Measurements from ENCODE around the gene TRIM33. TPM values are rescaled to one million over a fixed set of nuclear protein-coding genes. Genes with fewer than 3 reads are reported as not detected.

Gene TRIM33
- total and polyA plus RNA-seq, 12 donors = 3.5 to 28.7 (median 20.0) TPM

DNA sequence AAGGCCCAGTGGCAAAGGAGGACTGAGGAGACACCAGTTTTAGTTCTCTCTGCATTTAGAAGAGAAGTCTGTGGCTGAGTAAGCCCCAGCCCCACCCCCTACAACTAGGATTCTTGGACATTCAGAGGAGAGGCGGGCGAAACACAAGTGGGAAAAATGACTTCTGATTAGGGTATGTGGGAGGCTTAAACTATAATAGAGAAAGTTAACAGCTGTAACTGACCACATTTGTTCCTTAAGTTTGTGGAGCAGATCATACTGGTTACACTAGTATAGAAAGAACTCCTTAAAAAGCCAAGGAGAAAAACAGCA, 11.2 kb upstream of the TRIM33 start:
- Histone ChIP-seq H3K9me3 (no peaks in the 10 kb centered on the region), H3K36me3 (no peaks in the 10 kb centered on the region), H3K4me3 (no peak overlapping the region), H3K27me3 (peaks cover 0 to 5% (median 0%) of the 10 kb centered on the region in 7 donors), H3K4me1 (no peaks in the 10 kb centered on the region), H3K27ac (no peak overlapping the region)
- DNase-seq (no peak), ATAC-seq (no peak)
- 34 to 59% methylated on average over 2 of the region's 2 CpGs for WGBS, 2 donors
- intact Hi-C loops (cut with DNase I) = no loop called here
- TF ChIP-seq, protein P1, sequence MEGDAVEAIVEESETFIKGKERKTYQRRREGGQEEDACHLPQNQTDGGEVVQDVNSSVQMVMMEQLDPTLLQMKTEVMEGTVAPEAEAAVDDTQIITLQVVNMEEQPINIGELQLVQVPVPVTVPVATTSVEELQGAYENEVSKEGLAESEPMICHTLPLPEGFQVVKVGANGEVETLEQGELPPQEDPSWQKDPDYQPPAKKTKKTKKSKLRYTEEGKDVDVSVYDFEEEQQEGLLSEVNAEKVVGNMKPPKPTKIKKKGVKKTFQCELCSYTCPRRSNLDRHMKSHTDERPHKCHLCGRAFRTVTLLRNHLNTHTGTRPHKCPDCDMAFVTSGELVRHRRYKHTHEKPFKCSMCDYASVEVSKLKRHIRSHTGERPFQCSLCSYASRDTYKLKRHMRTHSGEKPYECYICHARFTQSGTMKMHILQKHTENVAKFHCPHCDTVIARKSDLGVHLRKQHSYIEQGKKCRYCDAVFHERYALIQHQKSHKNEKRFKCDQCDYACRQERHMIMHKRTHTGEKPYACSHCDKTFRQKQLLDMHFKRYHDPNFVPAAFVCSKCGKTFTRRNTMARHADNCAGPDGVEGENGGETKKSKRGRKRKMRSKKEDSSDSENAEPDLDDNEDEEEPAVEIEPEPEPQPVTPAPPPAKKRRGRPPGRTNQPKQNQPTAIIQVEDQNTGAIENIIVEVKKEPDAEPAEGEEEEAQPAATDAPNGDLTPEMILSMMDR (IDR thresholded peaks at IDR 0.05) = no peak

DNA sequence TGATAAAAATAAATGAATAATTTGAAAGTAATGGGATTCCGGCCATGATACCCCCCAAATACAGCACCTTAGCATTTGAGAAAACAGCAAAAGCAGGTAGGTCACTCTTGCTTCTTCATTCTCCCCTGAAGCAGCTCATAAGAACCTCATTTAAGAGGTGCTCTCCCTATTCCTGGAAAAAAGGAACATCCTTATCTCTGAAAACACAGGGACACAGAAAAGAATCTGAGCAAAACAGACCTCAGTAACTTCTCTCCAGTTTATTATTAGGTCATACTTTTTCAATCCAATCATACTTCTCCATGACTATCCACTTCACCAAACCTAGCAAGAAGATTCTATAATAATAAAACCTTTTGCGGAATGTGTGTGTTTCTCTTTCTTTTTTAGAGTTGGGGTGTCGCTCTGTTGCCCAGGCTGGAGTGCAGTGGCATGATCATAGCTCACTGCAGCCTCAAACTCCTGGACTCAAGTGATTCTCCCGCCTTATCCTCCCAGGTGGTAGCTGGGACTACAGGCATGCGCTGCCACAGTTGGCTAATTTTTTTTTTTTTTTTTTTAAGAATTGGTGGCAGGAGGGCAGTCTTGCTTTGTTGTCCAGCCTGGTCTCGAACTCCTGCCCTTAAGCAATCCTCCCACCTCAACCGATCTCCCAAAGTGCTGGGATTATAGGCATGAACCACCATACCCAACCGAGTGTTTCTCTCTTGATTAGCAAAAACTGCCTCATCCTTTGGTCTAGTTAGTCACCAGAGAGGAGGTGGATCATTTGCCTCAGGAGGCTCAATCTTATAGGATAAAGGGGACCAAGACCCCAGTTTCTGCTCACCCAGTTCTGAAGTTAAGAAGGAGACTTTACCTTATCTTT, 10.6 kb upstream of the TRIM33 start:
- Histone ChIP-seq H3K4me1 (no peaks in the 10 kb centered on the region), H3K4me3 (no peak overlapping the region), H3K27ac (no peak overlapping the region), H3K36me3 (no peaks in the 10 kb centered on the region), H3K27me3 (peaks cover 0 to 5% (median 0%) of the 10 kb centered on the region in 7 donors), H3K9me3 (no peaks in the 10 kb centered on the region)
- 84 to 86% methylated on average over 8 of the region's 8 CpGs for WGBS, 2 donors
- ATAC-seq (no peak), DNase-seq (no peak)
- intact Hi-C loops (cut with DNase I) = no loop called here
- TF ChIP-seq, protein P1 (IDR thresholded peaks at IDR 0.05) = no peak

DNA sequence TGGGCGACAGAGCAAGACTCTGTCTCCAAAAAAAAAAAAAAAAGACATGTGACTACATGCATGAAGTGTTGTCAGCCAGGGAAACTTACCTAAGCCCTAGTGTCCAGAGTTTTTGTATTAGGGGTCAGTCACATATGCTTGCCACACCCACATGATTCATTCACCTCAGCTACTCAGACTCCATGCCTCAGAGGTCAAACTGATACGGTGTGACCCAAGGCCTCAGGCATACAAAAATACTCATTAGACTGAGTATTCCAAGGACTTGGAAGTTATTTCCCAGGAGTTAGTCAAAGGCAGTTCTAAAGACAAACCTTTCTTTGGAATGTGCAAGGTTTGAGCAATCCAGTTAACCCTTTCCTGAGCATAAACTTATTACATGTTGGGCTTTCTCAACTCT, 6.3 kb upstream of the TRIM33 start:
- ATAC-seq (no peak), DNase-seq (no peak)
- Histone ChIP-seq H3K27me3 (peaks cover 0 to 5% (median 0%) of the 10 kb centered on the region in 7 donors), H3K9me3 (no peaks in the 10 kb centered on the region), H3K27ac (no peak overlapping the region), H3K4me3 (no peak overlapping the region), H3K36me3 (no peaks in the 10 kb centered on the region), H3K4me1 (peaks cover 0 to 9% (median 7%) of the 10 kb centered on the region in 9 donors)
- 77 to 90% methylated on average over 2 of the region's 2 CpGs for WGBS, 2 donors
- intact Hi-C loops (cut with DNase I) = loop anchor here in 2 of 10 donors (5.0 to 10.0 kb wide), 2 partner anchors 50 to 67 kb away; partner anchors contain the start of gene BCAS2 (in 1 of the 2)
- TF ChIP-seq, protein P1 (IDR thresholded peaks at IDR 0.05) = no peak

DNA sequence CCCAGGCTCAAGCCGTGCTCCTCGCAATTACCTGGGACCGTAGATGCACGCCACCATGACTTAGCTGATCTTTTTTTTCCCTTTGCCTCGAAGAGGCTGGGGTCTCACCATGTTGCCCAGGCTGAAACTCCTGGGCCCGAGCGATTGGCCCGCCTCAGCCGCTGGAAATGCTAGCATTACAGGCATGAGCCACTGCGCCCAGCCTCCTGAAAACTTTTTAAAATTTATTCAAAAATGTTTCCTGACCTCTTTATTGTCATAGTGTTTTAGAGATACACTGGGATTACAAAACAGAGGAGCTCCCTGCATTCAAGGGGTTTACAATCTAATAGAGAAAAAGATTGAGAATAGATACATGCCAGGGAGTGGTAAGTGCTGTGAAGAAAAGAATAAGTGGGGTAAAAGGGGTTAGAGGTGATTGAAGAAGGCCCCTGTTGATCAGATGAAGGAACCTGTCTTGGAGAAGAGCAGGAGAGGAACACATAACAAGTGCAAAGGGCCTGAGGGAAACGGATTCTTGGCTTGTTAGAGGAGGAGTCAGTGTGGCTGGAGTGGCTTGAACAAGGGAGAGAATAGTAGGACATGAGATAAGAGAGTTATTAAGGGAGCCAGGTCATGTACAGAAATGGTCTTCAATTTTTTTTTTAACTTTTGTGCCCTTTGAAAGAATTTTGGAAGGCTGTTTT, 1.7 kb upstream of the TRIM33 start:
- ATAC-seq = no peak
- WGBS, 2 donors = 88% methylated on average over 11 of the region's 11 CpGs
- intact Hi-C loops (cut with DNase I) = loop anchor here in 4 of 10 donors (5.0 to 10.0 kb wide), 5 partner anchors 70 to 245 kb away; partner anchors contain the start of genes BCAS2 (in 2 of the 4) and CSDE1 (in 1 of the 4)
- H3K27me3 ChIP-seq = no peaks in the 10 kb centered on the region
- no peak for DNase-seq
- H3K36me3 ChIP-seq = no peaks in the 10 kb centered on the region
- H3K4me1 ChIP-seq = peaks cover 6 to 38% (median 35%) of the 10 kb centered on the region in 9 donors
- TF ChIP-seq, protein P1 (IDR thresholded peaks at IDR 0.05) = no peak
- no peaks in the 10 kb centered on the region for H3K9me3 ChIP-seq
- H3K4me3 ChIP-seq = peak overlapping the region in 4 of 10 donors; percentile 82 to 98 (median 92)
- H3K27ac ChIP-seq = peak overlapping the region in 1 of 10 donors; percentile 94
